ENCODE data around the gene TMA16.

TMA16 gene

DNA sequence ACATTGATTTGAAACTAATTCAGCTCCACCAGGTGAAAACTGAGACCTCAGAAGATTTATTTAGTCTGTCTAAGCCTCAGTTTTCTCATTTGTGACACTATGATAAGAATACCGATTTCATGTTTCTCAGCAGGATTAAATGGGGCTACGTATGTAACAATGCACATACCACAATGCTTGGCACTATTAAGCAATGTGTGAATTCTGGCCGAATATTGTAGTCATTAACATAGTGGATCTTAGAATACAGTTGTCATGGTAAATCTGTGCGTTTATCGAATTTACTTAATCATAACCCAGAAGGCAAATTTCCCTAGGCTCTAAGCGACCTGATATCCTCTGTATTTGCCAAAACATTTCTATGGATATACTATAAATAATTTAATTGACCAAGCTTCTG, 69.1 kb downstream of the TMA16 start:
- no peak for DNase-seq (ENCODE audit: low spot score)

DNA sequence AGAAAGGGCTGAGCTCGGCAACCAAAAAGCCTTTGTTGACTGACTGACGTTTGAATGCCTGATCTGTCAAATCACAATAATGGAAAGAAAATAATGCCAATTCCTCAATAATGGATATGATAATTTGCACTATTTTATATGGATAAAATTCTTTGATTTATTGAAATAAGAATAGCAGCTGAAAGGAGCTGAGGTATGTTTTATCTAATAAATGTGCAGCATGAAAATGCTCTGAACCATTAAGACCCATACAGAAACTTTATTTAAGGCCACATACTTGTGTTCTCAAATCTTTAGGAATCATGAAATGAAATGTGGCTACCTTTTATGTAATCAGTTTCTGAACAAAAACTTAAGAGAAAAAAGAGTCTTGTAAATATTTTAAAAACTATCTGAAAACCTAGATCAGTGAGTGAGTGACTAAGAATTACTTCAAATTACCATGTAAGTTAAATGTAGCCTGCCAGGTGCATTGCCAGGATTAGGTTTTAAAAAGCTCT, 69.8 kb downstream of the TMA16 start:
- no peak for DNase-seq (ENCODE audit: low spot score)

- no peak for DNase-seq (ENCODE audit: low spot score)
These were observed 71.0 kb downstream of the TMA16 start for GRCh38 chr4:163565226-163566135.

GRCh38 chr4:163566257-163566796, 71.8 kb downstream of the TMA16 start:
- DNase-seq (ENCODE audit: low spot score), result no peak

DNA sequence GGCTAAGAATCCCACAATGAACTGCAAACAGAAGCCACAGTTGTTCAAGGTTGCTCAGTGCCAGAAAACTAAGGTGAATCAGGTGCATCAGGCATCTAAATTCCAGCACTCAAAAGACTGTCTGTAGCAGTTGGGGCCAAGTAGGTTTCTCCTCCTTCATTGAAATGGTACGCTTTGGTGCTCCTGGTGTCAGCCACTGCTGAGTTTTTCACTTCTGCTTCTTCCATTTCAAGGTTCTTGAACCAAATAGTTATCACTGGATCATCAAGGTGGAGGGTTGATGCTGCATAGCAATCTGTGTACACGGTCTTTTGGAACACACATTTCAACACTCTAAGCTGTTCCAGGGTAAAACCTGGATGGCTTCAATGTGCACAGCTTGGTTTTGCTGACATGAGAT, 74.4 kb downstream of the TMA16 start:
- no peak for DNase-seq (ENCODE audit: low spot score)
